HG02870 (cell line): ENCODE results near the gene GRID2.
"Not testable (repeated sequence)": the region's sequence is repeated elsewhere in the genome, so short reads cannot be mapped to it uniquely, and the experiment has no call there.

Experiments used
- ATAC-seq: cut with Tn5 transposase; IDR thresholded peaks from one replicate; pipeline ENCODE4 v1.9.1; 2021; ENCODE audit warnings: mild to moderate bottlenecking, moderate library complexity; ENCODE audit not compliant: unreplicated experiment

Gene GRID2

GRCh38 chr4:93289831-93290230 is 986.1 kb downstream of the GRID2 start:
- ATAC-seq: no peak

DNA sequence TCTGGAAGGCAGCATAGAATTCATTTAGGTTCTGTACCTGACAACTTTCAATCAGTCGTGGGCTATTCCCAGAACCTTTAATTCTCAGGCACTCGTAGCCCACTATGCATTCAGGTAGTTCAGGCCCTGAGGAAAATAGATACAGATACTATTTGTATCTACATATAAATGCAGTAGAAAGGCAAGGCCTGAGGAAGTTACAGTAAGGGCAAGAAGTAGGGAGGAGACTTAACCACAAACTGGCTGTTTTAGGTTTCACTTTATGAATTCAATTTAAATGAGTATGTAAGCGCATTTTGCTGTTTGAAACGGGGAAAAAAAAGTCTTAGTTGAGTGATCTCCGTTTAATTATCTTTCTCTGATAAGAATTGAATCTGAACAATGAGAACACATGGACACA is 995.4 kb downstream of the GRID2 start:
- ATAC-seq: peak; percentile 43

GRCh38 chr4:93300780-93301555 is 997.2 kb downstream of the GRID2 start:
- not testable (repeated sequence) for ATAC-seq

- no peak for ATAC-seq
Observed at GRCh38 chr4:93302310-93302709, 998.5 kb downstream of the GRID2 start.

DNA sequence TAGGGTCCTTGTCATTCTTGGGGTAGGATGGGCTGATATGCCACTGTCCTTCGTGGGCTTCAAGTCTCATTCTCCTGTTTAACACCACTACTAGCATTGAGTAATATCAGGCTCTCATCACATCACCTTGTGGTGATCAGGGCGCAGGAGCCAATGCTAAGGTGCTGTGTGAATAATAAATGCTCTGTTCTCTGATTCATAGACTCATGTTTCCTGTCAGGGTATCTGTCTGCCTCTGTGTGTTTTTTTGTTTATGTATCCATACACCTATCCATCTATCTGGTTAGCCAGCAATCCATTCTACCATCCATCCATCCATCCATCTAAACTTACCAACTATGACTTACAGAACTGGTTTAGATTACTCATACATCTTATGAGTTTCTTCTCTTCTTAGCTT is 999.7 kb downstream of the GRID2 start:
- ATAC-seq: peak; percentile 42

DNA sequence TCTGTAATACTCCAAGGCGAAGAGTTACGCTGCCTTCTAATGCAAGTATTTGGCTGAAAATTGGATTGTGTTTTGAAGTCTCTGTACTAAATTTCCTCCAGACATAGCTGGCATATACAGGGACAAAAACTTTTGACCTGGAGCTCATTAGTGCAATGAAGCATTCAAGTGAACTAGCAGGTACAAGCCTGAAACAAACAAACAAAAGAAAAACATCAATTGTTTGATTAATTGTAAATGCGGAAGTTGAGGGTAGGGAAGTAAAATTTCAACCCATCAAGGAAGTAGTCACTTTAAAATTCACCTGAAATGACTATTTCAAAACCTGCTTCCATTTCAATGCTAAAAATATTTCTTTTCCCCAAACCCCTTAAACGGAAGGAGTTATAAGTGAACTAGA is 1008.5 kb downstream of the GRID2 start:
- ATAC-seq: no peak

GRCh38 chr4:93313197-93313596 is 1009.4 kb downstream of the GRID2 start:
- ATAC-seq: no peak

DNA sequence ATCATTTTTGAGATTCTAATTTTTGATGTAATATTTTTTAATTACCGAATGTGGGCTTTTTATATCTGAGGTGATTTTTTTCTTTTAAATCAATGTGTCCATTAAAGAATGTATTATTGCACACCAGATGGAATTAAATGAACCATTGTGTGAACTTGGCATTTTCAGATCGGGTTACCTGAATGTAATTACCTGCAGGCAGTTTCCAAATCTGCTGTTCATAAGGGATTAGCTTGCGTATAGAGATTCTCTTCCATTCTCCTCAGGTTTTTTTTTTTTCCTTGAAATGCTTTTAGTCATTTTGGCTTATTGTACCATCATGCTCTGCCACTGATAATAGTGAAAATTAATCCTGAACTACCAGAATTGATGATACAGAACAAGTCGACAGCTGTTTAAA is 1013.3 kb downstream of the GRID2 start:
- no peak for ATAC-seq

DNA sequence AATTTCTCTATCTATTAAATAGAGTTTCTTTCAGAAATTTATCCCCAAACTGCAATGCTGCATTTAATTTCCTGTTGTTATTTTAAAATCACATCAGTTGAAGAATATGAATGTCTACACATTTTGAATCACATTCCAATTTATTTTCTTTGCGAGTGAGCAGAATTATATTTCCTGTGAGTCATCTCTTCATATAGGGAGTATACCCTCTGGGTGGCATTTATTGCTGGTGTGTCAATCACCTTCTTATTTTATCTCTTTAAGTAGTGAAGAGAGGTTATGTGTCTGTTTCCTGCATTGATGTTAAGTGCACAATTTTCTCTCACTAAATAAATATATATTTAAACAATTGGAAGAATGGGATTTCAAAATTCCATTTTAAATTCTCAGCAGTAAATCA is 1013.8 kb downstream of the GRID2 start:
- ATAC-seq: no peak

DNA sequence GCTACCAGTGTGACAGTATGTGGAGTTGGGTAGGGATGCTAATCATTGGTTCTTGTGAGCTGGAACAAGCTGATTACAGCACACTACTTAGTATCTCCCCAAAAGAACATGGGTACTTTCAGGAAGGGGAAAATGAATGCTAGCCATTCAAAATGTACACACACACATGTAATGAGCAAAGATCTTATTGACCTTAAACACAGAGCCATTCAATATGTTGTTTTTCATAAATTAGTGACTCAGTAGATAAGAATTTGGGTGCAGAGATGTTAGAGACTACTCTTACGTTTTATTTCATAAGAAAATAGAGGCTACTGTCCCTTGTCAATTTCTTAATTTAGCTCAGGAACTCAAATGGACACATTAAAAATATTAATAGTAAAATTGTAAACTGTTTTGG is 1015.3 kb downstream of the GRID2 start:
- ATAC-seq: no peak

DNA sequence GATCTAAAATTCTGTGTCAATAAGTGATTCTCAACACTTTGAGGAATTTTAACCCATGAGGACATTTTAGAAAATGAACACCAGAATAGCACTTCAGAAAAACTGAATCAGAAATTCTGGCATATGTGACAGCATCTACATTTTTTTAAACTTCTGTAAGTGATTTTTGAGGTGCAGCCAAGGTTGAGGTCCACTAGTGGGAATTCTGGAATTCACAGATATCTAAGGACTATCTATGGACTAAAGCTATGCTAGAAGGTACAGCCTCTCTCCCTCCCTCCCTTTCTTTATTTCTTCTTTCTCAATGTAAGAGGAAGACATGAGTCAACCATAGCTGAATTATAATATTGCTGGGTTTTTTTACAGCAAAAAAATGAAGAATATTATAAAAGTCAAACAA is 1016.6 kb downstream of the GRID2 start:
- ATAC-seq: no peak

DNA sequence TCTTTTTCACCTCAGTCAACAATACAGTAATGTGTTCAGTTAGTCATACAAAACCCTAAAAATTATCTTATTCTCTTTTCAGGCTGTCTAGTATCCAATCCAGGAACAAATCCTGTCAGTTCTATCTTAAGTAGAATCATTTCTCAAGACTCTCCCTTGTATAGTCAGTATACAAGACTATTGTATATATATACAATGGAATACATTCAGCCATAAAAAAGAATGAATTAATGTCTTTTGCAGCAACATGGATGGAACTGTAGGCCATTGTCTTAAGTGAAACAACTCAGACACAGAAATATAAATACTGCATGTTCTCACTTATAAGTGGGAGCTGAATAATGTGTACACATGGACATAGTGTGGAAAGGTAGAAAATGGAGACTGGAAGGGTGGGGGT is 1023.6 kb downstream of the GRID2 start:
- no peak for ATAC-seq

DNA sequence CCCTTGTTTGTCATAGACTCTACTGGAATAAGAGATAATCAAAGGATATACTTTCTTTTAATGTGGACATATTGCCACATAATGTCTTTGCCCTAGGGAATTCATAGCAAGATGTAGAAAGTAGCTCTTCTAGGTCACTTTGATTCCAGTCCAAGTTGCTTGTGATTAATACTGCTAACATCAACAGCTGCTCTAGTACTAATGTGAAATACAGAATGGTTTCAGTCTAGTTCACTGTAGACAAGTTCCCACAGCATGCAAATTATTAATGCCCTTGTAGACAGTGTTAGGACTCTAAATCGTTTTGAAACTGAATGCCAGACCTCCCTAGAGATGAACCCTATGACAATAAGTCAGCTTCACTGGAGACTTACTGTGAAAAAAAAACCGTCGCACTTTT is 1030.2 kb downstream of the GRID2 start:
- no peak for ATAC-seq

GRCh38 chr4:93337196-93337595 is 1033.4 kb downstream of the GRID2 start:
- no peak for ATAC-seq

DNA sequence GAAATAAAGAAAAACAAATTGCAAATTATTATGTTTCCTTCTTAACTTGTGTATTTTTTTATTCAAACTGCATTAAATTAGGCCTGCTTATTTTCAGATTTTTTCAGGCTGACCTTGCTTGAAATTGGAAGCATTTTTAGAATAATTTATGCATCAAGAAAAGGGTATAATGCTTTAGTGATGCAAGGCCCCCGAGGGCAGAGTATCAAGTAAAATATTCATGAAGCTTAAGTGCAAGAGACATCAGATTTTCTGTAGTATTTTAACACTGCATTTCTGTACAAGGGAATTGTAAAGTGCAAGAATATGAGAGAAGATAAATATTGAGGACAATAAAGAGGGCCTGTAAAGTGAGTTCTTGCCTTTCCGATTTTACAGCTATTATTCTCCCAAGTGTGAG is 1039.0 kb downstream of the GRID2 start:
- no peak for ATAC-seq

DNA sequence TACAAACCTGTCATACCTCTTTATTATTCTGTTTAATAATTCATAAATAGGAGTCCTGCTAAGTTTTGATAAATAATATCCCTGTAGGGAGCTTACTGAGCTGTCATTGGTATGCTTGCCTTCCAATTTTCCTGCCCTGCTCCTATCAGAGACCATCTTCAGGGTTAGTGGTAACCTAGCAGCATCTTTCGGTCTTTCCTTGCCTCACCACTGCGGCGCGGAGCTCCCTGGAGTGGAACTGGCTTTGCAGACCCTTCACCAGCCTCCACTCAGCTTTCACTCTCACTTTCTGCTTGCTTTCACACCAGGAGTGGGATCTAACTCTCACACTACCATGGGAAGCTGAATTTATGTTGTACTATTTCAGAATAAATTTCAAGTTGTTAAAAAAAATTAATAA is 1043.1 kb downstream of the GRID2 start:
- ATAC-seq: no peak

- ATAC-seq: no peak
Observed at GRCh38 chr4:93348896-93349295, 1045.1 kb downstream of the GRID2 start.

GRCh38 chr4:93351846-93352245 is 1048.1 kb downstream of the GRID2 start:
- ATAC-seq: no peak

GRCh38 chr4:93355411-93355810 is 1051.6 kb downstream of the GRID2 start:
- ATAC-seq: no peak

DNA sequence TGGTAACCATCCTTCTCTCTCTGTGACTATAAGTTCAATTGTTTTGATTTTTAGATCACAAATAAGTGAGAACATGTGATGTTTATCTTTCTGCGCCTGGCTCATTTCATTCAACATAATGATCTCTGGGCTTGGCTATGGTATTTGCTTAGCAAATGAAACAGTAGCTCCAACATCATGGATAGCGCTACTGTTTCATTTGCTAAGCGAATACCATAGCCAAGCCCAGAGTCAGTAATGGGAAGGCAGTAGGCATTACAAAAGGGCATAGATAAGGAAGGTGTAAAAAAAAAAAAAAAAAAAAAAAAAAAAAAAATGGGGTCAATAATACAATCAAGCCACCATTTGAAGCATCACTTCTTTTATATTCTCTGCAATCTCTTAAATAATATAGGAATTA is 1055.8 kb downstream of the GRID2 start:
- no peak for ATAC-seq

GRCh38 chr4:93366169-93366755 is 1062.5 kb downstream of the GRID2 start:
- ATAC-seq: not testable (repeated sequence)

GRCh38 chr4:93368968-93369367 is 1065.2 kb downstream of the GRID2 start:
- ATAC-seq: no peak

DNA sequence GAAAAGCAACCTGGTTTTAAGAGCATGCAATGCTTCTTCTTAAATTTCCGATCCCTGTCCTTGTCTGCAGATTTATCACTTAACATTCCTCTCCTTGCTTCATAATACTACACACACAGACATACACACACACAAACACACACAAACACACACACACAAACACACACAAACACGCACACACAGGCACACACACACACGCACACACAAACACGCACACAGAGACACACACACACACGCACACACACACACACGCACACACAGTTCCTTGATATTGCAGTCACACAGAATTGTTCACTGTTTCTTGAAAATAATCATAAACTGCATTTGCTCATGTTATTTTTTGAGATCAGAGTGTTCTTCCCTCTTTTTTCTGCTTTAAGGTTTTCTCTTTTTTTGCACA is 1066.5 kb downstream of the GRID2 start:
- ATAC-seq: no peak
